Measurements from ENCODE around the gene MLH3.

DNA sequence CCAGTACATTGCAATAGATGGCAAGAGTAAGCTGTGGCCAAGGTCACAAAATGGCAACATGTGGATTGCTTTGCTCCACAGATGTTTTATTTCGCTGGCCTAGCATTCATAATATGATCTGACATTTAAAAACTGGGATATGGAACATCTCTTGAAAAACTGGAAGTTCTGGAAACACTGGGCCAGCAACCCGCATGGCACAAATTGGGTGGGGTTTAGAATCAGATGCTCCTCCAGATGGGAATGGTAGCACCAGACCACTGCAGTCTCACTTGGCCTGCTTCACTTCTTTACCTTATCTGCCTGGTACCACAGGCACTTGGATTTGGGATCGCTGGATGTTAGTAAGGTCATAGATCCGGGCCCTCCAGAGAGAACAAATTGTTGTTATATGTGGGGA, 28.3 kb upstream of the MLH3 start:
- TF ChIP-seq, protein P1, sequence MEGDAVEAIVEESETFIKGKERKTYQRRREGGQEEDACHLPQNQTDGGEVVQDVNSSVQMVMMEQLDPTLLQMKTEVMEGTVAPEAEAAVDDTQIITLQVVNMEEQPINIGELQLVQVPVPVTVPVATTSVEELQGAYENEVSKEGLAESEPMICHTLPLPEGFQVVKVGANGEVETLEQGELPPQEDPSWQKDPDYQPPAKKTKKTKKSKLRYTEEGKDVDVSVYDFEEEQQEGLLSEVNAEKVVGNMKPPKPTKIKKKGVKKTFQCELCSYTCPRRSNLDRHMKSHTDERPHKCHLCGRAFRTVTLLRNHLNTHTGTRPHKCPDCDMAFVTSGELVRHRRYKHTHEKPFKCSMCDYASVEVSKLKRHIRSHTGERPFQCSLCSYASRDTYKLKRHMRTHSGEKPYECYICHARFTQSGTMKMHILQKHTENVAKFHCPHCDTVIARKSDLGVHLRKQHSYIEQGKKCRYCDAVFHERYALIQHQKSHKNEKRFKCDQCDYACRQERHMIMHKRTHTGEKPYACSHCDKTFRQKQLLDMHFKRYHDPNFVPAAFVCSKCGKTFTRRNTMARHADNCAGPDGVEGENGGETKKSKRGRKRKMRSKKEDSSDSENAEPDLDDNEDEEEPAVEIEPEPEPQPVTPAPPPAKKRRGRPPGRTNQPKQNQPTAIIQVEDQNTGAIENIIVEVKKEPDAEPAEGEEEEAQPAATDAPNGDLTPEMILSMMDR (IDR thresholded peaks at IDR 0.05 in 4 of 5, conservative IDR thresholded peaks at IDR 0.05 in 1 of 5) = no peak
- TF ChIP-seq POLR2A (IDR thresholded peaks at IDR 0.05) = no peak
